ENCODE data around the gene RNU5B-1.

Gene RNU5B-1

GRCh38 chr15:65323071-65323511, 18.6 kb downstream of the RNU5B-1 start:
- DNase-seq (ENCODE audit: low read depth), result peak; percentile 46
- H3K4me3 ChIP-seq (ENCODE audit: low read depth, low read length), result no peak overlapping the region

- no peak overlapping the region for H3K4me3 ChIP-seq (ENCODE audit: low read depth, low read length)
- no peak for DNase-seq (ENCODE audit: low read depth)
Measured at GRCh38 chr15:65326117-65326526, 21.6 kb downstream of the RNU5B-1 start.

GRCh38 chr15:65326818-65327217, 22.3 kb downstream of the RNU5B-1 start:
- no peak for DNase-seq (ENCODE audit: low read depth)
- no peak overlapping the region for H3K4me3 ChIP-seq (ENCODE audit: low read depth, low read length)

GRCh38 chr15:65327651-65328393, 23.3 kb downstream of the RNU5B-1 start:
- DNase-seq (ENCODE audit: low read depth), result no peak
- no peak overlapping the region for H3K4me3 ChIP-seq (ENCODE audit: low read depth, low read length)

GRCh38 chr15:65328506-65329287, 24.2 kb downstream of the RNU5B-1 start:
- DNase-seq (ENCODE audit: low read depth), result no peak
- H3K4me3 ChIP-seq (ENCODE audit: low read depth, low read length), result no peak overlapping the region

GRCh38 chr15:65329288-65329983, 25.0 kb downstream of the RNU5B-1 start:
- DNase-seq (ENCODE audit: low read depth), result no peak
- H3K4me3 ChIP-seq (ENCODE audit: low read depth, low read length), result no peak overlapping the region

- no peak for DNase-seq (ENCODE audit: low read depth)
- H3K4me3 ChIP-seq (ENCODE audit: low read depth, low read length), result no peak overlapping the region
Measured at GRCh38 chr15:65329984-65330735, 25.7 kb downstream of the RNU5B-1 start.

- H3K4me3 ChIP-seq (ENCODE audit: low read depth, low read length), result no peak overlapping the region
- DNase-seq (ENCODE audit: low read depth), result no peak
Measured at GRCh38 chr15:65330934-65331645, 26.6 kb downstream of the RNU5B-1 start.

- DNase-seq (ENCODE audit: low read depth), result no peak
- no peak overlapping the region for H3K4me3 ChIP-seq (ENCODE audit: low read depth, low read length)
Measured at GRCh38 chr15:65331811-65332210, 27.3 kb downstream of the RNU5B-1 start.

- H3K4me3 ChIP-seq (ENCODE audit: low read depth, low read length), result no peak overlapping the region
- DNase-seq (ENCODE audit: low read depth), result no peak
Measured at GRCh38 chr15:65332391-65333147, 28.1 kb downstream of the RNU5B-1 start.

- no peak overlapping the region for H3K4me3 ChIP-seq (ENCODE audit: low read depth, low read length)
- DNase-seq (ENCODE audit: low read depth), result no peak
Measured at GRCh38 chr15:65333148-65333820, 28.8 kb downstream of the RNU5B-1 start.

- H3K4me3 ChIP-seq (ENCODE audit: low read depth, low read length), result no peak overlapping the region
- no peak for DNase-seq (ENCODE audit: low read depth)
Measured at GRCh38 chr15:65333856-65334255, 29.4 kb downstream of the RNU5B-1 start.

- DNase-seq (ENCODE audit: low read depth), result no peak
- H3K4me3 ChIP-seq (ENCODE audit: low read depth, low read length), result no peak overlapping the region
Measured at GRCh38 chr15:65334586-65335231, 30.2 kb downstream of the RNU5B-1 start.

- no peak for DNase-seq (ENCODE audit: low read depth)
- H3K4me3 ChIP-seq (ENCODE audit: low read depth, low read length), result no peak overlapping the region
Measured at GRCh38 chr15:65335278-65336055, 31.0 kb downstream of the RNU5B-1 start.

GRCh38 chr15:65336493-65337435, 32.3 kb downstream of the RNU5B-1 start:
- H3K4me3 ChIP-seq (ENCODE audit: low read depth, low read length), result no peak overlapping the region
- DNase-seq (ENCODE audit: low read depth), result no peak
